Measurements from ENCODE around the gene AHI1. TPM values are rescaled to one million over a fixed set of nuclear protein-coding genes. Genes with fewer than 3 reads are reported as not detected.

The AHI1 gene
- total and polyA plus RNA-seq, 8 donors = 3.7 to 89.9 (median 49.5) TPM

DNA sequence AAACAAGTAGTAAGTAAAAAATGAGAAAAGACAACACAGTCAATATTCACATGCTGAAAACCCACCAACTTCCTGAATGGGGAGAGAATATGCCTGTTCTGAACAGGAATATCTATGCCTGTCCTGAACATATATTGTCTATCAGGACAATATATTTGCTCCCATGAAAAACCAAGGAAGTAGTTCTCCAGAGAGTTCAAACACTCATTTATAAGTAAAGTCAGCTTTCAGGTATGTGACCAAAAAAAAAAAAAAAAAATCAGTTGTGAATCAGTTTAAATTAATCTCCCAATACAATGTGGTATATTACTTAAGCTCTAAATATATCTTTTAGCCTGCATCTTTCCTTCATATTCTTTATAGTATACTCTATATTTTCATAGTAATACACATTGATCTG is 197.0 kb downstream of the AHI1 start:
- Histone ChIP-seq H3K27ac (no peak overlapping the region), H3K27me3 (no peaks in the 10 kb centered on the region), H3K4me1 (no peaks in the 10 kb centered on the region), H3K36me3 (peaks cover 0 to 49% (median 18%) of the 10 kb centered on the region in 4 donors), H3K9me3 (peaks cover 0 to 5% (median 1%) of the 10 kb centered on the region in 4 donors), H3K4me3 (no peak overlapping the region)
- TF ChIP-seq POLR2AphosphoS5 (IDR thresholded peaks at IDR 0.05) (no peak), EP300 (IDR thresholded peaks at IDR 0.05) (no peak), POLR2A (IDR thresholded peaks at IDR 0.05) (no peak)
- TF ChIP-seq, protein P1, sequence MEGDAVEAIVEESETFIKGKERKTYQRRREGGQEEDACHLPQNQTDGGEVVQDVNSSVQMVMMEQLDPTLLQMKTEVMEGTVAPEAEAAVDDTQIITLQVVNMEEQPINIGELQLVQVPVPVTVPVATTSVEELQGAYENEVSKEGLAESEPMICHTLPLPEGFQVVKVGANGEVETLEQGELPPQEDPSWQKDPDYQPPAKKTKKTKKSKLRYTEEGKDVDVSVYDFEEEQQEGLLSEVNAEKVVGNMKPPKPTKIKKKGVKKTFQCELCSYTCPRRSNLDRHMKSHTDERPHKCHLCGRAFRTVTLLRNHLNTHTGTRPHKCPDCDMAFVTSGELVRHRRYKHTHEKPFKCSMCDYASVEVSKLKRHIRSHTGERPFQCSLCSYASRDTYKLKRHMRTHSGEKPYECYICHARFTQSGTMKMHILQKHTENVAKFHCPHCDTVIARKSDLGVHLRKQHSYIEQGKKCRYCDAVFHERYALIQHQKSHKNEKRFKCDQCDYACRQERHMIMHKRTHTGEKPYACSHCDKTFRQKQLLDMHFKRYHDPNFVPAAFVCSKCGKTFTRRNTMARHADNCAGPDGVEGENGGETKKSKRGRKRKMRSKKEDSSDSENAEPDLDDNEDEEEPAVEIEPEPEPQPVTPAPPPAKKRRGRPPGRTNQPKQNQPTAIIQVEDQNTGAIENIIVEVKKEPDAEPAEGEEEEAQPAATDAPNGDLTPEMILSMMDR (IDR thresholded peaks at IDR 0.05) = no peak
- intact Hi-C loops (cut with DNase I; ENCODE audit: low total_unique reads) = no loop called here
- DNase-seq = no peak

DNA sequence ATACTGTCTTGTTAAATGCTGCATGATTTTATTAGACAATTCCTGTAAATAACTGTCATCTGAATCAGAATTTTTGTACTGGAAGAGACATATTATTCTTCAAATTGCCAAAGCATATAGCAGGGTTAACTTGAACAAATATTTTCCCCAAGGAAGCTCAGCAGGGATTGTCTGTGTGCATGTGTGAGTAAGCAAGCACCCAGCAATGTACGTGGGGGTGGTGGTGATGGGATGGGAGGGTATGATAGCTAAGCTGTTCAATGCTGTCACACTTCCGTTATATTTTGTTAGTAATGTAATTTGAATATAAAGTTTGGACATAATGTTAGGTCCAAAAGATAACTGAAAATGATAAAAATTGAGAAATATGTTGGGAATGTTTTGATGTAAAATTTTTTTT is 198.3 kb downstream of the AHI1 start:
- WGBS, 5 donors = 78 to 85% (median 83%) methylated on average over 2 of the region's 2 CpGs
- H3K36me3 ChIP-seq = peaks cover 0 to 48% (median 21%) of the 10 kb centered on the region in 4 donors

DNA sequence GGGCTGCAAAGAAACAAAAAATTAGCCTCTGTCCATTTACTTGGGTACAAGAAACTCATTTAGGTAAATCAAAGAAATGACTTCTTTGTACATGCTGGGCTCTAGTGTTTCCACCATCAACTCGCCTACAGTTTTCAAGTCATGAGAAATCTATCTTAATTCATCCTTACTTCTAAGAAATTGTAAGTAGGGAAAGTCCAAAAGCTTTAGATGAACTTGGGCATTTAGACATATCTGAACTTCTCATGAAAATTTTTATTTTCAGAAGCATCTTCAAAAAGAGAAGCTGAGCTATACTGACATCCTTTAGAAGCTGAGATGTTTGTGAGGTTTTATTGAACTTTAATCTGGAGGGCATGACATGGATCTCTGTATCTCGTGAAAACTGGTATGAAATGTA is 199.1 kb downstream of the AHI1 start:
- Histone ChIP-seq H3K9me3 (peaks cover 0 to 8% (median 3%) of the 10 kb centered on the region in 4 donors), H3K4me3 (no peak overlapping the region), H3K36me3 (peaks cover 0 to 44% (median 20%) of the 10 kb centered on the region in 4 donors), H3K27ac (no peak overlapping the region), H3K4me1 (no peaks in the 10 kb centered on the region), H3K27me3 (no peaks in the 10 kb centered on the region)
- TF ChIP-seq, protein P1 (IDR thresholded peaks at IDR 0.05) = no peak
- TF ChIP-seq EP300 (IDR thresholded peaks at IDR 0.05) (no peak), POLR2AphosphoS5 (IDR thresholded peaks at IDR 0.05) (no peak), POLR2A (IDR thresholded peaks at IDR 0.05) (no peak)
- 80 to 88% (median 87%) methylated on average over 2 of the region's 2 CpGs for WGBS, 5 donors
- no peak for DNase-seq
- intact Hi-C loops (cut with DNase I; ENCODE audit: low total_unique reads) = no loop called here

More for the DNA sequence above, 198.3 kb downstream of the AHI1 start:
- H3K4me3 ChIP-seq = no peak overlapping the region
- TF ChIP-seq POLR2A (IDR thresholded peaks at IDR 0.05) = no peak
- no peak for TF ChIP-seq POLR2AphosphoS5 (IDR thresholded peaks at IDR 0.05)
- no peak for TF ChIP-seq EP300 (IDR thresholded peaks at IDR 0.05)
- TF ChIP-seq, protein P1 (IDR thresholded peaks at IDR 0.05) = no peak
- intact Hi-C loops (cut with DNase I; ENCODE audit: low total_unique reads) = no loop called here
- no peak for DNase-seq
- peaks cover 0 to 8% (median 3%) of the 10 kb centered on the region in 4 donors for H3K9me3 ChIP-seq
- no peaks in the 10 kb centered on the region for H3K27me3 ChIP-seq
- H3K4me1 ChIP-seq = no peaks in the 10 kb centered on the region
- no peak overlapping the region for H3K27ac ChIP-seq

DNA sequence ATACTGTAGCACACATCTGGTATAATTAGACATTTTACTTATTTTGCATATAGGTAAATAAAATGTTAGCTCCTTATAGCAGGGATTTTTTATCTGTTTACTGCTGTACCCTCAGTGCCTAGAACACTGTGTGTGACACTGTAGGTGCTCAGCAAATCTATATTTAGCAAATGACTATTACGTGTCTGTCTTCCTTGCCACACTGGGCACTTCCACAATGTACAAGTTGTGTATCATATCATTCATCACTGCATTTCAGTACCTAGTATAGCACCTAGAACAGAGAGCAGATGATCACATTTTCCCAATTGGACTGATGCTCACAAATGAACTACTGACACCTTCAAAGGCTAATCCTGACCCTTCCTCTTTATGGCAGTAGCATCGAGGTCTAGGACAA is 200.8 kb downstream of the AHI1 start:
- intact Hi-C loops (cut with DNase I; ENCODE audit: low total_unique reads) = no loop called here
- no peak for DNase-seq
- Histone ChIP-seq H3K27me3 (no peaks in the 10 kb centered on the region), H3K9me3 (peaks cover 0 to 8% (median 3%) of the 10 kb centered on the region in 4 donors), H3K27ac (no peak overlapping the region), H3K4me1 (no peaks in the 10 kb centered on the region), H3K4me3 (no peak overlapping the region), H3K36me3 (peaks cover 0 to 32% (median 20%) of the 10 kb centered on the region in 4 donors)
- 90 to 92% (median 91%) methylated on average over 2 of the region's 2 CpGs for WGBS, 5 donors
- TF ChIP-seq POLR2AphosphoS5 (IDR thresholded peaks at IDR 0.05) (no peak), EP300 (IDR thresholded peaks at IDR 0.05) (no peak), POLR2A (IDR thresholded peaks at IDR 0.05) (no peak)
- TF ChIP-seq, protein P1 (IDR thresholded peaks at IDR 0.05) = no peak

Measured in stomach (tissue), 9 donors.